GM23248 (cell line): ENCODE results near the gene GABPB2.

Source experiments
- EZH2 ChIP-seq: fragments of 200-600 bp; sonication (generic); IDR thresholded peaks from 2 replicates; pipeline ENCODE4 v1.6.1; 2018; ENCODE audit warnings: antibody characterized with exemption, mild to moderate bottlenecking; ENCODE audit not compliant: insufficient read depth, poor library complexity, severe bottlenecking
- EZH2phosphoT487 ChIP-seq: fragments of 200-600 bp; sonication (generic); IDR thresholded peaks from 2 replicates; pipeline ENCODE4 v1.6.1; 2018; ENCODE audit warnings: antibody characterized with exemption, moderate library complexity, mild to moderate bottlenecking, low read depth; ENCODE audit not compliant: insufficient read depth

DNA sequence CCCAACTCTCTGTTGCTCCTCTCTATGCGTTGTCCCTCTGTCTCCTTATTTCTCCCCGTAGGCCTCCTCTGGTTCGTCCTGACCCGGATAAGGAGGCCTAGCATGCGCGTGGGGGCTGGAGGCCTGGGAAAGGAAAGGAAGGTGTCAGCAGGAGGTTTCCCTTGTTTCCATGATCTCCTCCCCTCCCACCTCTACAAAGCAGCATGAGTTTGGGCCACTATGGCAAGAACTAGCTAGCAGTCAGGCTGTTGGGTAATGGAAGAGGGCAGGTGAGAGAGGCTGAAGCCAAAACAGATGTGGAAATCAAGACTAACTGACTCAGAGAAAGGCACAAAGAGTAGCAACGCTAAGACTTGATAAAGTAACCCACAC, 76.6 kb downstream of the GABPB2 start:
- TF ChIP-seq EZH2 (no peak), EZH2phosphoT487 (no peak)
